ENCODE measurements around the gene TRAPPC1.

TRAPPC1 gene

DNA sequence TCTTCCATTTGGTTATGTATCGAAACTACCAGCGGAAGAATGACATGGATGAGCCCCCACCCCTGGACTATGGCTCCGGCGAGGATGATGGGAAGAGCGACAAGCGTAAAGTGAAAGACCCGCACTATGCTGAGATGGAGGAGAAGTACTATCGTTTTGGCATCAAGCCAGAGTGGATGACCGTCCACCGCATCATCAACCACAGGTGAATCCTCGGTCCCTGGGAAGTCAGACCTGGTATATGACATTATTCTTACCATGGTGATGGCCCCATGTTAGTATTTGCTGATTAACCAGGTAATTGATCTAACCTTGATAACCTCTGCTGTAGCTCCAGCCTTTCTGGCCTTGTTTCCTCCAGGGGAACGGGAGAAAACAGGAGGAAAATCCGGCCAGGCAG lies 34.7 kb downstream of the TRAPPC1 start:
- DNase-seq: no peak

DNA sequence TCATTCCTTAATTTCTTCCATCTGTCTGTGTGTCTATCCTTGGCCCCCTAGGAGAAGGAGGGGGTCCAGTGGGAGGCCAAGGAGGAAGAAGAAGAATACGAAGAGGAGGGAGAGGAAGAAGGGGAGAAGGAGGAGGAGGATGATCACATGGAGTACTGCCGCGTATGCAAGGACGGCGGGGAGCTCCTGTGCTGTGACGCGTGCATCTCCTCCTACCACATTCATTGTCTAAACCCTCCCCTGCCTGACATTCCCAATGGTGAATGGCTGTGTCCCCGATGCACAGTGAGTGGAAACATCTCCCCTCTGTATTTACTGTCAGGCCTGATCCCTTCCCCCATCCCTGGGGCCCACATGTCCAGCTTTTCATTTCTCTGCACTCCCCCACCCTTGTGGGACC lies 36.9 kb downstream of the TRAPPC1 start:
- DNase-seq: no peak

GRCh38 chr17:7894226-7894625 lies 37.5 kb downstream of the TRAPPC1 start:
- DNase-seq: no peak

GRCh38 chr17:7893187-7893880 lies 38.4 kb downstream of the TRAPPC1 start:
- DNase-seq: no peak

- peak; percentile 85 for DNase-seq
These were observed 42.4 kb downstream of the TRAPPC1 start for GRCh38 chr17:7889166-7889955.

GRCh38 chr17:7888184-7888920 lies 43.4 kb downstream of the TRAPPC1 start, which contains the start of gene CHD3:
Gene CHD3, plus strand, starts transcription at chr17:7888789. Its CDS starts 212 bp downstream, at chr17:7889001.
- no peak for DNase-seq

- DNase-seq: peak; percentile 68
These were observed 44.1 kb downstream of the TRAPPC1 start for GRCh38 chr17:7887482-7888183.

DNA sequence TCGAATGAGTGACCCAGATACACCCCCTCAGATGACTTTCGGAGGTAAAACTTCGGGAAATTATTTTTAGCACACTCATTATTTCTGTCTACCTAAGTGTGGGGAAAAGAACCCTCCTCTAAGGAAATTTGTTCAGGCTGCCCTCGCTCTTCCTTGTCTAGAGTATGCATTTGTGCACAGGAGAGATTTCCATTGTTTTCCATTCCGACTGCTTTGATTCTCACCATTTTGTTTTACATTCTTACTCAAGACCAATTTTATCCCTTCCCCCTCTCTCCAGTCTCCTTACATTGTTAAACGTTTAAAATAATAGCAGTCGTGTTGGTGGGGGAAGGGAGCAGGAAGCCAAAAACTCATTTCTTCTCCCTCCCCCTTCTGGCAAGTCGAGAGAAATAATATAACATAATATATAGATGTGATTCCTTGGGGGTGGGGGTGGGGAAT lies 44.7 kb downstream of the TRAPPC1 start:
- no peak for DNase-seq

DNA sequence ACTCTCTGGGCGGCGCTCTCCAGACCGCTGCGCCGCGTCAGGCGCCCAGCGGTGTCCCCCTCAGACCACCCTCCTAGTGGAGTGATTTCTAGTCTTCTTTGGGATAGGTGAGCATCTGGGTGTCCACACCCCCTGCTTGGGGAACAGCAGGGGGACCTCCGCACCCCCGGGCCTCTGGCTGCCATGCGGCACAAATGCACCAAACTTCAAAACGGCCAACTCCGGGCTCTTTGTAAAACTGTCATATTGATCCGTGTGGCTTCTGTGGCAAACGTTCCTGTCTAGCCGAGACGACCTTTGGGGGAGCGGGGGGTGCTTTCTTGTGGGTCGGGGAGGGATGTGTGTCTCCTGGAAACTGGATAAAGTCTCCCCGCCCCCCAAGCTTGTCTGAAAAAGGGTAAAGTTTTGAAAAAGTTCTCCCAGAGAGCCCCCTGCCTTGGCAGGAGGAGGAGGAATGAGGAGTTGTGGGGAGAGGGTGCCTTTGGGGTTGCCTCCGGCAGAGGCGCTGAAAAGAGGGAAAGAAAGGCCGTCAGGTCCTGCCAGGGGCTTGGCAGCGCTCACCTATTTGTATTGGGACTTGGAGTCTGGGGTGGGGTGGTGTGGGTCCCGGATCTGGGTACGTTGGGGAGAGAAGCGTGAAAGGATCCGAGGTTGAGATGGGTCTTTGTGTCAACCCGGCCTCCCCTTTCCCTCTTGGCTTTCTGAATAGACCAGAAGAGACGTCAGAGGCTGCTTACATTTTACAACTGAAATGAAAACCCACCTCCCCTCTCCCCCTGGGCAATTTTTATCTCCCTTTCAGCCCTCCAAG lies 45.3 kb downstream of the TRAPPC1 start:
- no peak for DNase-seq

DNA sequence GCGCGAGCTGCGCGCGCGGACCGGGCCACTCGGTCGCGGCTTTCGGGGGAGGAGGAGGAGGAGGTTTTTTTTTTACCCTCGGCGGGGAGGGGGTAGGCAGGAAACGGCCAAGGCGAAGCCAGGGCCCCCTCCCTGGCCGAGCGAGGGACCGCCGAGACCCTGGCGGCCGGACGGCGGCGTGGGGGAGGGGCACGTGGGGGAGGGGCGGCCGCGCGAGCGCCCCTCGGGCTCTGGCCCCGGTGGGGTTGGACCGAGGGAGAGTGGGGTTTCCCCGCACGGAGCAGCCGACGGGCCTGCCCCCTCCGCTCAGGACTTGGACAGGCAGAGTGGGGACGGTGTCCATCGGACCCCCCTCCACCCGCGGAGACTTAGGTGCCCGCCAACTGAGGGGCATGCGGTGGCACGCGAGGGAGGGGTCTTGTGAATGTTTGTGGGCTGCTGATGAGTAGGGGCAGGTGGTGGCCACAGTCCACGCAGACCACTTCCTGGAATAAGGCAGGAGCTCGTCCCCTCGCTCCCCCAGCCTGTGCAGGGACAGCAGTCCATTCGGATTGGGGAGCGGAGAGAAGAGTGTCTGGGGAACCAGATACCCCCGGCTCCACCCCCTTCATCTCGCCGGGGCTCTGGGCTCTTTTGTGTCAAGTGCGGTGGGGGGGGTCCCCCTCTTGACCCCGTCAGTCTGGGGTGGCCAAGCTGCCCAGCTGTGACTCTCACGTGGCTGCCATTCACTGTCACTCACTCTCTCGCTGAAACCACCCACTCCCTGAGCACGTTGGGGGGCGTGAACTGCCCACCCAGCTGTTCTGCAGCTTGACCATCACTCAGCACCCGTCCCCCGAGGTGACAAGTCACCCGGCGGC lies 46.1 kb downstream of the TRAPPC1 start:
- DNase-seq: no peak

DNA sequence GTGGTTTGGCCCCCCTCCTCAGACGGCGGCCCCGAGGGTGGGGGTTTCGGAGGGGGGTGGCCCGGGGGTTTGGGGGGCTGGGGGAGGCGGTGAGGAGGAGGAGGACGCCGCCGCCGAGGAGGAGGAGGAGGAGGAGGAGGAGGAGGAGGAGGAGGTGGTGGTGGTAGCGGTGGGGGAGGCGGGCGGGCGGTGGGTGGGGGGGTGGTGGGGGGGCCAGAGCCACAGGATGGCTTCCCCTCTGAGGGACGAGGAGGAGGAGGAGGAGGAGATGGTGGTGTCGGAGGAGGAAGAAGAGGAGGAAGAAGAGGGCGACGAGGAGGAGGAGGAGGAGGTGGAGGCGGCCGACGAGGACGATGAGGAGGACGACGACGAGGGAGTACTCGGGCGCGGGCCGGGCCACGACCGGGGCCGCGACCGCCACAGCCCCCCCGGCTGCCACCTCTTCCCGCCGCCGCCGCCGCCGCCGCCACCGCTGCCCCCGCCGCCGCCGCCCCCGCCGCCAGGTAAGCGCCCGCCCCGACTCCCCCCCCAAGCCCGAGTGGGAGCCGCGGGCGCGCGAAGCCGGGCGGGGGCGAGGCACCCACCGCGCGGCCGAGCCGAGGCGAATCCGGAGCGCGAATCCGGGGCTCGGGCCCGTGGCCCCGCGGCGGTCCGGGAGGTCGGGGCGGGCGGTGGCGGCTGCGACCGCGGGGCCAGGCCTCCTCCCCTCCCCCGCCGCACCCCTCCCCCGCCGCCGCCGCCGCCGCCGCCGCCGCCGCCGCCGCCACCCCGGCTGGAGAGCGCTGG lies 47.0 kb downstream of the TRAPPC1 start:
- no peak for DNase-seq

- DNase-seq: no peak
These were observed 47.9 kb downstream of the TRAPPC1 start for GRCh38 chr17:7883781-7884386.

DNA sequence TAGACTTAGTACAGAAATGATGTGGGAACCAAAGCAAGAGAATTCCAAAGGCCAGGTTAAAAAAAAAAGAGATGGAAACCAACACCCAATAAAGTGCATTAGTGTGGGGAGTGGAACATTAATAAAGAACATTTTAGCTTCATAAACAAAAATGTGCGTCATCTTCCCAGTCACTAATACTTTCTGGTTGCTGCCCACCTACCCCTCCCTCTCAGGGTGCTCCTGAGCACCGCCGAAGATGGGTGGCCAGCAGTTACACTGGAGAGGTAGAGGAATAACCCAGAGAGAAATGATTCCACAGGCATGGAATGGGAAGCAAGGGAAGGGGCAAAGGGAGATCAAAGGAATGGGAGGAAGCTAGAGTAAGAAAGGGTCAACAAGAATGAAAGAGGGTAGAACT lies 49.1 kb downstream of the TRAPPC1 start:
- no peak for DNase-seq

GRCh38 chr17:7882068-7882467 lies 49.7 kb downstream of the TRAPPC1 start:
- DNase-seq: no peak

GRCh38 chr17:7881276-7882054 lies 50.3 kb downstream of the TRAPPC1 start:
- no peak for DNase-seq
